Body of pancreas (tissue), 4 donors: ENCODE measurements around the gene TMEM14A. TPM values are rescaled to one million over a fixed set of nuclear protein-coding genes. Genes with fewer than 3 reads are reported as not detected.

Experiments
- ATAC-seq: fragments of 150-250 bp; one replicate; pipeline ENCODE4 v1.9.1; 2016
- DNase-seq, 4 donors: peaks; one replicate each; pipeline ENCODE4 v3.0.0-alpha.2; 2019
- H3K27ac ChIP-seq, 4 donors: fragments of 200-600 bp; sonication (generic); 1 replicate in 3 of 4; 2 replicates in 1 of 4; pipeline versions ENCODE4 v1.5.1 to v1.6.1; 2016 to 2019; ENCODE audit warnings: mild to moderate bottlenecking in 1 of 4, mixed read lengths in 1 of 4, moderate library complexity in 1 of 4
- H3K27me3 ChIP-seq, 2 donors: fragments of 200-600 bp; sonication (generic); one replicate each; pipeline ENCODE4 v1.6.0; 2016; ENCODE audit warnings: mild to moderate bottlenecking in 1 of 2
- H3K36me3 ChIP-seq, 2 donors: fragments of 200-600 bp; sonication (generic); replicated peaks in 1 of 2; 2 replicates each; pipeline ENCODE4 v1.5.1; 2016; ENCODE audit warnings: low read depth in 2 of 2; ENCODE audit not compliant: insufficient read depth in 1 of 2
- H3K4me1 ChIP-seq: fragments of 200-600 bp; sonication (generic); one replicate; pipeline ENCODE4 v1.6.0; 2016
- H3K4me3 ChIP-seq, 2 donors: fragments of 200-600 bp; sonication (generic); 1 replicate in 1 of 2; 2 replicates in 1 of 2; pipeline ENCODE4 v1.5.1; 2016 to 2019
- H3K9me3 ChIP-seq, 3 donors: fragments of 200-600 bp; sonication (generic); 1 replicate in 2 of 3; 2 replicates in 1 of 3; pipeline ENCODE4 v1.5.1; 2016
- POLR2A ChIP-seq, 3 donors: fragments of 450-650 bp; IDR thresholded peaks; one replicate each; pipeline ENCODE4 v1.6.1; 2016; ENCODE audit warnings: antibody characterized with exemption in 3 of 3, mild to moderate bottlenecking in 2 of 3
- WGBS, 2 donors: methylation state at CpG; one replicate each; pipeline ENCODE4 v1.1.5; 2017; 5-methylcytosine and 5-hydroxymethylcytosine counted together
- intact Hi-C: fragments of 100-400 bp; cut with DNase I; formaldehyde crosslinking; loops from one replicate; pipeline ENCODE4 v1.15.1; 2023
- total RNA-seq, 2 donors: library from RNA; depleted of rRNA; stranded (reverse); fragments of >200 nt; gene quantifications; one replicate each; pipeline ENCODE4 v1.1.0, GENCODE V29; 2016
- TF ChIP-seq, protein P1 (sequence below), 7 experiments: fragments of 450-650 bp in 4 of 7; fragments of 200-600 bp in 3 of 7; sonication (generic) in 3 of 7; IDR thresholded peaks; one replicate each; pipeline ENCODE4 v1.5.1; 2016 to 2019; ENCODE audit warnings: antibody characterized with exemption in 7 of 7

Gene TMEM14A
- total RNA-seq, 2 donors from 2014 or later, result 14.8 to 33.2 TPM

GRCh38 chr6:52726193-52726542 lies 55.3 kb downstream of the TMEM14A start:
- peak overlapping the region in 3 of 4 donors; percentile 83 to 91 (median 88) for H3K27ac ChIP-seq
- 37 to 61% methylated on average over 2 of the region's 2 CpGs for WGBS, 2 donors
- no peak for ATAC-seq
- H3K4me1 ChIP-seq, result peaks cover 75% of the 10 kb centered on the region
- intact Hi-C loops, result no loop called here
- no peak for TF ChIP-seq POLR2A (IDR thresholded peaks at IDR 0.05)
- TF ChIP-seq, protein P1, sequence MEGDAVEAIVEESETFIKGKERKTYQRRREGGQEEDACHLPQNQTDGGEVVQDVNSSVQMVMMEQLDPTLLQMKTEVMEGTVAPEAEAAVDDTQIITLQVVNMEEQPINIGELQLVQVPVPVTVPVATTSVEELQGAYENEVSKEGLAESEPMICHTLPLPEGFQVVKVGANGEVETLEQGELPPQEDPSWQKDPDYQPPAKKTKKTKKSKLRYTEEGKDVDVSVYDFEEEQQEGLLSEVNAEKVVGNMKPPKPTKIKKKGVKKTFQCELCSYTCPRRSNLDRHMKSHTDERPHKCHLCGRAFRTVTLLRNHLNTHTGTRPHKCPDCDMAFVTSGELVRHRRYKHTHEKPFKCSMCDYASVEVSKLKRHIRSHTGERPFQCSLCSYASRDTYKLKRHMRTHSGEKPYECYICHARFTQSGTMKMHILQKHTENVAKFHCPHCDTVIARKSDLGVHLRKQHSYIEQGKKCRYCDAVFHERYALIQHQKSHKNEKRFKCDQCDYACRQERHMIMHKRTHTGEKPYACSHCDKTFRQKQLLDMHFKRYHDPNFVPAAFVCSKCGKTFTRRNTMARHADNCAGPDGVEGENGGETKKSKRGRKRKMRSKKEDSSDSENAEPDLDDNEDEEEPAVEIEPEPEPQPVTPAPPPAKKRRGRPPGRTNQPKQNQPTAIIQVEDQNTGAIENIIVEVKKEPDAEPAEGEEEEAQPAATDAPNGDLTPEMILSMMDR (IDR thresholded peaks at IDR 0.05), result no peak
- H3K36me3 ChIP-seq, result no peaks in the 10 kb centered on the region
- no peak overlapping the region for H3K4me3 ChIP-seq
- no peaks in the 10 kb centered on the region for H3K9me3 ChIP-seq
- DNase-seq, result no peak
- no peaks in the 10 kb centered on the region for H3K27me3 ChIP-seq

DNA sequence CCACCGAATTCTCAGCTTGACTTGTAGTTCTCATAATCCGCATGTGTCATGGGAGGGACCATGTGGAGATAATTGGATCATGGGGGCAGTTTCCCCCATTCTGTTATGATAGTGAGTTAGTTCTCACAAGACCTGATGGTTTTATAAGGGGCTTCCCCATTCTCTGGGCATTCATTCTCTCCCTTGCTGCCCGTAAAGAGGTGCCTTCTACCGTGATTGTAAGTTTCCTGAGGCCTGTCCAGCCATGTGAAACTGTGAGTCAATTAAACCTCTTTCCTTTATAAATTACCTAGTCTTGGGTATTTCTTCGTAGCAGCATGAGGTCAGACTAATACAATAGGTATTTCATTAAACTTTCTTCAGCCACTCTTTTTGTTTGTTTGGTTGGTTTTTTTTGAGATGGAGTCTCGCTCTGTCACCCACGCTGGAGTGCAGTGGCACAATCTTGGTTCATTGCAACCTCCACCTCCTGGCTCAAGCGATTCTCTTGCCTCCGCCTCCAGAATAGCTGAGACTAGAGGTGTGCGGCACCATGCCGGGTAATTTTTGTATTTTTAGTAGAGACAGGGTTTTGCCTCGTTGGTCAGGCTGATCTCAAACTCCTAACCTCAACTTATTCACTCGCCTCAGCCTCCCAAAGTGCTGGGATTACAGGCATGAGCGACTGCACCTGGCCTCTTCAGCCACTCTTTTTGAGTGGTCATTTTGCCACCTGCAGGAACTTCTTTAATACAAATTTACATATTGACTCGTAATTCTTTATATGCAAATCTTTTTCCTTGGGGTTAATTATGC lies 56.0 kb downstream of the TMEM14A start:
- no peaks in the 10 kb centered on the region for H3K27me3 ChIP-seq
- H3K9me3 ChIP-seq, result no peaks in the 10 kb centered on the region
- H3K27ac ChIP-seq, result peak overlapping the region in 3 of 4 donors; percentile 72 to 91 (median 88)
- ATAC-seq (no peak), DNase-seq (no peak)
- H3K4me1 ChIP-seq, result peaks cover 82% of the 10 kb centered on the region
- TF ChIP-seq, protein P1 (IDR thresholded peaks at IDR 0.05), result no peak
- no peak for TF ChIP-seq POLR2A (IDR thresholded peaks at IDR 0.05)
- no peaks in the 10 kb centered on the region for H3K36me3 ChIP-seq
- no peak overlapping the region for H3K4me3 ChIP-seq
- WGBS, 2 donors, result 83 to 88% methylated on average over 15 of the region's 15 CpGs
- intact Hi-C loops, result no loop called here

- no peak for TF ChIP-seq POLR2A (IDR thresholded peaks at IDR 0.05)
- TF ChIP-seq, protein P1 (IDR thresholded peaks at IDR 0.05), result no peak
- Histone ChIP-seq H3K4me3 (no peak overlapping the region), H3K36me3 (no peaks in the 10 kb centered on the region), H3K27me3 (no peaks in the 10 kb centered on the region), H3K27ac (peak overlapping the region; percentile 15 to 91 (median 80)), H3K4me1 (peaks cover 92% of the 10 kb centered on the region), H3K9me3 (no peaks in the 10 kb centered on the region)
- DNase-seq, result no peak
- intact Hi-C loops, result no loop called here
- WGBS, 2 donors, result 74 to 86% methylated on average over 2 of the region's 2 CpGs
- ATAC-seq, result no peak
Measured at GRCh38 chr6:52727908-52728307, 57.0 kb downstream of the TMEM14A start.

DNA sequence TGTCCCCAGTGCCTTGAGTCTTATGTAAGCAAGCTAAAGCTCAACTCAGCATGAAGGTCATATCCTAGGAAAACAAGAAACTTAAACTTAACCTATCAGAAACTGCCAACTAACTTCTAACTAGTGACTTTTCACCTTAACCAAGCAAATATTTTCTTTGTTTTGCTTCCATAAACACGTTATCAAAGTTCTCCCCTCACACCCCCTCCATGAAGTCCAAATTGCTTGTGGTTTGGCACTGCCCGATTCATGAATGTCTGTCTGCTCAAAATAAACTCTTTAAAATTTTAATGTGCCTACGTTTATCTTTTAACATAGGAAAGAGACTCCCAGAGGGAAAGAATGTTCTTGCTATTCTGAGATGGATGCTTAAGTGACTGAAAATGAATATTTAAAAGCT lies 57.5 kb downstream of the TMEM14A start:
- Histone ChIP-seq H3K27me3 (no peaks in the 10 kb centered on the region), H3K4me3 (no peak overlapping the region), H3K36me3 (no peaks in the 10 kb centered on the region), H3K9me3 (no peaks in the 10 kb centered on the region), H3K4me1 (peaks cover 96% of the 10 kb centered on the region), H3K27ac (peak overlapping the region; percentile 47 to 91 (median 80))
- WGBS, 2 donors, result 12 to 24% methylated on average over 3 of the region's 3 CpGs
- intact Hi-C loops, result no loop called here
- no peak for TF ChIP-seq POLR2A (IDR thresholded peaks at IDR 0.05)
- TF ChIP-seq, protein P1 (IDR thresholded peaks at IDR 0.05), result no peak
- no peak for ATAC-seq
- DNase-seq, result no peak

GRCh38 chr6:52729576-52729975 lies 58.7 kb downstream of the TMEM14A start:
- peak in 1 of 3 donors; percentile 10 for TF ChIP-seq POLR2A (IDR thresholded peaks at IDR 0.05)
- TF ChIP-seq, protein P1 (IDR thresholded peaks at IDR 0.05), result no peak

More at GRCh38 chr6:52729576-52729975, 58.7 kb downstream of the TMEM14A start:
- peak; percentile 56 to 86 (median 70) for DNase-seq
- Histone ChIP-seq H3K4me1 (peaks cover 97% of the 10 kb centered on the region), H3K4me3 (no peak overlapping the region), H3K9me3 (no peaks in the 10 kb centered on the region), H3K27me3 (no peaks in the 10 kb centered on the region), H3K27ac (peak overlapping the region; percentile 47 to 91 (median 80)), H3K36me3 (no peaks in the 10 kb centered on the region)
- intact Hi-C loops, result no loop called here
- ATAC-seq, result peak; percentile 24
- 17 to 19% methylated on average over 1 of the region's 1 CpG for WGBS, 2 donors
